Measurements from ENCODE around the gene ANKRD33. TPM values are rescaled to one million over a fixed set of nuclear protein-coding genes. Genes with fewer than 3 reads are reported as not detected.

ANKRD33 gene
- total RNA-seq, 4 donors from 2014 or later, result not detected

DNA sequence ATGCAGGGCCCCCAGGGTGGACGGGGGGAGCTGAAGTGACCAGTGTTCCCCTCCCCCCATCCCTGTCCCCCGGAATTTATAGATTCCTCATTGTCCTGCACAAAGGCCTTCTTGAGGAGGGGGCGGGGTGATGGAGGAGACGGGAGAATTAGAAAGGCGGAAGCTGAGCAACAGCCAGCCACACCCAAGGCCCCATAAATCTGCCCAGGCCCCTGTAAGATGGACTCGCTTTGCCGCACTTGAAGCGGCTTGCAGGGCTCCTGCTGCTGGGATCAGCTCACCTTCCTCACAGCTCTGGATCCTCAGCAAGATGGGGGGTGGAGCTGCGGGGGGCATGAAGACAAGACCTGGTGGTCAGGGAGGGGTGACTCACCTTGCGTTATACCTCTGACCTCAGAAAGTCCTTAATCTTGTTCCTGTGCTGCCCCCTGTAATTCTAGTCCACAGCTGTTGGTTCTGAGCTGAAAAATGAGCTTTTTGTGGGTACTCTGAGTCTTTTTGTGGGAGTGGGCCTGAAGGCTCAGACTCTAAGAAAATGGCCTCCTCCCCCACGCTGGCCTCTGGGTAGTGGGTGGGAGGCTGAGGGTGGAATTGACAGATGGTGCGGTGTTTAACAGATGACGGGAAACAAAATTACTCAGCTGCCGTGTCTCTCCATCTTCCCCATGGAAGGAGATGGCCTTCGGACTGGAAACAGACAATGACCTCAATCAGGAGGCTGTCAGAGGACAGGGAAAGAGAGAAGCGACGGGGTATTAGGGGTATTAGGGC, 15.8 kb upstream of the ANKRD33 start:
- DNase-seq, result no peak
- Histone ChIP-seq H3K27me3 (peaks cover 10% of the 10 kb centered on the region), H3K36me3 (no peaks in the 10 kb centered on the region), H3K27ac (no peak overlapping the region), H3K4me3 (replicated peaks in 1 of 3) (no peak overlapping the region), H3K4me1 (peaks cover 11 to 12% of the 10 kb centered on the region in 2 donors), H3K9me3 (no peaks in the 10 kb centered on the region)
- intact Hi-C loops (cut with DNase I), result no loop called here
- WGBS, 2 donors, result 85 to 87% methylated on average over 17 of the region's 17 CpGs
- TF ChIP-seq POLR2A (IDR thresholded peaks at IDR 0.05), result no peak
- TF ChIP-seq, protein P1, sequence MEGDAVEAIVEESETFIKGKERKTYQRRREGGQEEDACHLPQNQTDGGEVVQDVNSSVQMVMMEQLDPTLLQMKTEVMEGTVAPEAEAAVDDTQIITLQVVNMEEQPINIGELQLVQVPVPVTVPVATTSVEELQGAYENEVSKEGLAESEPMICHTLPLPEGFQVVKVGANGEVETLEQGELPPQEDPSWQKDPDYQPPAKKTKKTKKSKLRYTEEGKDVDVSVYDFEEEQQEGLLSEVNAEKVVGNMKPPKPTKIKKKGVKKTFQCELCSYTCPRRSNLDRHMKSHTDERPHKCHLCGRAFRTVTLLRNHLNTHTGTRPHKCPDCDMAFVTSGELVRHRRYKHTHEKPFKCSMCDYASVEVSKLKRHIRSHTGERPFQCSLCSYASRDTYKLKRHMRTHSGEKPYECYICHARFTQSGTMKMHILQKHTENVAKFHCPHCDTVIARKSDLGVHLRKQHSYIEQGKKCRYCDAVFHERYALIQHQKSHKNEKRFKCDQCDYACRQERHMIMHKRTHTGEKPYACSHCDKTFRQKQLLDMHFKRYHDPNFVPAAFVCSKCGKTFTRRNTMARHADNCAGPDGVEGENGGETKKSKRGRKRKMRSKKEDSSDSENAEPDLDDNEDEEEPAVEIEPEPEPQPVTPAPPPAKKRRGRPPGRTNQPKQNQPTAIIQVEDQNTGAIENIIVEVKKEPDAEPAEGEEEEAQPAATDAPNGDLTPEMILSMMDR (IDR thresholded peaks at IDR 0.05), result no peak

DNA sequence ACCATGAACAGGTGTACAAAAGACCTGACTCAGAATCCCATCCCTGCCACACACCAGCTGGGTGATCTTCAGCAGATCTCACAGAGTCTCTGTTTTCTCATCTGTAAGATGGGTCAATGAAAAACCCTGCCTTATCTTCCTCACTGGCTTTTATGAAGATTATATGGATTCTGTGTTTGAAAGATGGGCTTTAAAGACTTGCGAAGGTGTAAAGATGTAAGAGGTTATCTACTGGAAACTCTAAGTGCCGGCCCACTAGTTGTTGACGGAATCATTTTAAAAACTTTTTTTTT, 15.3 kb upstream of the ANKRD33 start:
- no peak for DNase-seq
- intact Hi-C loops (cut with DNase I), result no loop called here
- peaks cover 10% of the 10 kb centered on the region for H3K27me3 ChIP-seq
- no peaks in the 10 kb centered on the region for H3K9me3 ChIP-seq
- peaks cover 11 to 12% of the 10 kb centered on the region in 2 donors for H3K4me1 ChIP-seq
- WGBS, 2 donors, result 96% methylated on average over 3 of the region's 3 CpGs
- TF ChIP-seq, protein P1 (IDR thresholded peaks at IDR 0.05), result no peak
- no peak for TF ChIP-seq POLR2A (IDR thresholded peaks at IDR 0.05)
- no peaks in the 10 kb centered on the region for H3K36me3 ChIP-seq
- no peak overlapping the region for H3K27ac ChIP-seq
- H3K4me3 ChIP-seq (replicated peaks in 1 of 3), result no peak overlapping the region

DNA sequence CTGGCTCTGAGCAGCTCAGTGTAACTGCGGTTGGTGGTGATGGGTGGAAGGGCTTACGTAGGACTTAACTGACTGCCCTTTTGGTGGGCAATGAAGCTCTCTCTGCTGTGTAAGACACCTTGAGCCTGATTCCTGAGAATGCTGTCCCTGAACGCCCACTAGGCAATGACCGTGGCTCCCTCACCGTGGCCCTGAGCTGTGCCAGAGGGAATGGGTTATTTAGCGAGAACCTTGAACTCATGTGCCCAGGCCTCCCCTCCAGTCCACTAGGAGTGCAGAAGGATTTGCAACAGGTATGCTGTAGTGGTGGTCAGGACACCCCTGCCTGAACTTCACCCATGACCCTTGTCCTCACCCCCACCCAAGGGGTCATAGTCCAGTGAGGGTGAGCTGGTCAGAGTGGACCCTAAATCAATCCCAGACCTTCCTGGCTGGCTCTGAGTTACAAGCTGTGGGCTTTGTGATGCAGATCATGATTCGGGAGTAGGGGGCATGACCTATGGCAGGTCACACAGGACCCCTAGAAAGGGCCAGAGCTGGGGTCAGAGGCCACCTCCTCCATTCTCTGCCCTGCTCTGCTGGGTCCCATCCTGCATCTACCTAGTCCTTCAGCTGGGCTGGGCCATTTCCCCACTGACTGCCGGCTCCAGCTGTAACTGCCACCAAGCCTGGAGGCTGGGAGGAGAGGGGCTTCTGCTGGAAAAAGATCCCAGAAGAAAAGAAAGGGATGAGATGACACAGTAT, 14.5 kb upstream of the ANKRD33 start:
- peaks cover 11 to 12% of the 10 kb centered on the region in 2 donors for H3K4me1 ChIP-seq
- H3K9me3 ChIP-seq, result no peaks in the 10 kb centered on the region
- TF ChIP-seq, protein P1 (IDR thresholded peaks at IDR 0.05), result no peak
- no peak for TF ChIP-seq POLR2A (IDR thresholded peaks at IDR 0.05)
- intact Hi-C loops (cut with DNase I), result no loop called here
- no peak overlapping the region for H3K27ac ChIP-seq
- 81 to 84% methylated on average over 7 to 8 of the region's 8 CpGs for WGBS, 2 donors
- no peak for DNase-seq
- no peak overlapping the region for H3K4me3 ChIP-seq (replicated peaks in 1 of 3)
- peaks cover 10% of the 10 kb centered on the region for H3K27me3 ChIP-seq
- no peaks in the 10 kb centered on the region for H3K36me3 ChIP-seq

GRCh38 chr12:51874000-51874399, 13.9 kb upstream of the ANKRD33 start:
- Histone ChIP-seq H3K27ac (no peak overlapping the region), H3K4me1 (peaks cover 7 to 8% of the 10 kb centered on the region in 2 donors), H3K36me3 (no peaks in the 10 kb centered on the region), H3K9me3 (no peaks in the 10 kb centered on the region), H3K4me3 (replicated peaks in 1 of 3) (no peak overlapping the region), H3K27me3 (peaks cover 7% of the 10 kb centered on the region)
- intact Hi-C loops (cut with DNase I), result no loop called here
- WGBS, 2 donors, result 56 to 59% methylated on average over 8 of the region's 8 CpGs
- TF ChIP-seq, protein P1 (IDR thresholded peaks at IDR 0.05), result no peak
- TF ChIP-seq POLR2A (IDR thresholded peaks at IDR 0.05), result no peak
- DNase-seq, result no peak

- Histone ChIP-seq H3K9me3 (no peaks in the 10 kb centered on the region), H3K4me1 (peaks cover 2 to 3% of the 10 kb centered on the region in 2 donors), H3K27ac (no peak overlapping the region), H3K36me3 (no peaks in the 10 kb centered on the region), H3K27me3 (peaks cover 3% of the 10 kb centered on the region), H3K4me3 (replicated peaks in 1 of 3) (no peak overlapping the region)
- intact Hi-C loops (cut with DNase I), result no loop called here
- no peak for TF ChIP-seq POLR2A (IDR thresholded peaks at IDR 0.05)
- TF ChIP-seq, protein P1 (IDR thresholded peaks at IDR 0.05), result no peak
- no peak for DNase-seq
- 85 to 91% methylated on average over 4 of the region's 4 CpGs for WGBS, 2 donors
Observed at GRCh38 chr12:51874486-51874885, 13.4 kb upstream of the ANKRD33 start.

All from thyroid gland (tissue), 4 donors.